A673 (cell line): ENCODE results near the gene HMGN4. TPM values are rescaled to one million over a fixed set of nuclear protein-coding genes. Genes with fewer than 3 reads are reported as not detected.

Experiments
- BruUV-seq: library from RNA; stranded (reverse); fragments of 400-500 nt; replicated peaks from 2 replicates; lab custom pipeline; 2021; lab: Mats Ljungman, UMichigan
- CTCF ChIA-PET: fragments of 300-600 bp; sonication (Branson Sonifier 250); formaldehyde crosslinking; loops from one replicate; lab custom pipeline; 2022; ENCODE audit warnings: antibody characterized with exemption; lab: Charles Lee
- POLR2A ChIA-PET: fragments of 300-600 bp; sonication (Branson Sonifier 250); formaldehyde crosslinking; loops from one replicate; lab custom pipeline; 2022; ENCODE audit warnings: antibody characterized with exemption; ENCODE audit not compliant: low non-redundant PET; lab: Charles Lee
- DNase-seq: peaks from one replicate; pipeline ENCODE4 v3.0.0-alpha.2; 2015; ENCODE audit warnings: low spot score
- H3K27ac ChIP-seq: fragments of 200-600 bp; sonication (generic); 2 replicates; pipeline ENCODE4 v1.5.1; 2016; ENCODE audit warnings: mixed run types, low read depth, mild to moderate bottlenecking, mixed read lengths, antibody characterized with exemption, low read length; ENCODE audit not compliant: poor library complexity, severe bottlenecking
- H3K27me3 ChIP-seq: fragments of 200-600 bp; sonication (generic); replicated peaks from 2 replicates; pipeline ENCODE4 v1.6.1; 2017; ENCODE audit warnings: mixed run types, low read depth, mild to moderate bottlenecking, mixed read lengths, antibody characterized with exemption, low read length; ENCODE audit not compliant: insufficient read depth, poor library complexity
- H3K36me3 ChIP-seq: fragments of 200-600 bp; sonication (generic); 2 replicates; pipeline ENCODE4 v1.6.1; 2016; ENCODE audit warnings: mixed run types, mild to moderate bottlenecking, mixed read lengths, antibody characterized with exemption, low read length; ENCODE audit not compliant: insufficient read depth, poor library complexity, severe bottlenecking
- H3K4me1 ChIP-seq: fragments of 200-600 bp; sonication (generic); 2 replicates; pipeline ENCODE4 v1.6.1; 2017; ENCODE audit warnings: mixed run types, mild to moderate bottlenecking, mixed read lengths, antibody characterized with exemption, low read length; ENCODE audit not compliant: insufficient read depth, poor library complexity, severe bottlenecking
- H3K4me3 ChIP-seq: fragments of 200-600 bp; sonication (generic); 2 replicates; pipeline ENCODE4 v1.5.1; 2016; ENCODE audit warnings: low read depth, mixed run types, mild to moderate bottlenecking, mixed read lengths, low read length; ENCODE audit not compliant: poor library complexity, severe bottlenecking
- H3K9me3 ChIP-seq: fragments of 200-600 bp; sonication (generic); 2 replicates; pipeline ENCODE4 v1.6.1; 2016; ENCODE audit warnings: mixed run types, low read depth, mild to moderate bottlenecking, mixed read lengths, antibody characterized with exemption, low read length; ENCODE audit not compliant: poor library complexity, severe bottlenecking
- EZH2 ChIP-seq: fragments of 200-600 bp; sonication (generic); IDR thresholded peaks from 2 replicates; pipeline ENCODE4 v1.6.1; 2017; ENCODE audit warnings: borderline replicate concordance, low read depth, mild to moderate bottlenecking, mixed read lengths, antibody characterized with exemption, low read length; ENCODE audit not compliant: poor library complexity, severe bottlenecking
- intact Hi-C: fragments of 100-400 bp; cut with micrococcal nuclease; formaldehyde crosslinking; loops from one replicate; pipeline ENCODE4 v1.10.0; 2022; ENCODE audit not compliant: unreplicated experiment
- total RNA-seq: library from RNA; stranded (reverse); gene quantifications from 2 replicates; pipeline ENCODE4 v1.2.3, GENCODE V29; 2021
- TF ChIP-seq, protein P1 (sequence below): fragments of 300-800, 200-600 bp; sonication (generic); conservative IDR thresholded peaks from 2 replicates; pipeline ENCODE4 v1.5.1; 2017; ENCODE audit warnings: low read depth, mild to moderate bottlenecking, antibody characterized with exemption, low read length, moderate library complexity, mixed read lengths

Gene HMGN4
- total RNA-seq, 1 experiment from 2014 or later, result 58.6 TPM

DNA sequence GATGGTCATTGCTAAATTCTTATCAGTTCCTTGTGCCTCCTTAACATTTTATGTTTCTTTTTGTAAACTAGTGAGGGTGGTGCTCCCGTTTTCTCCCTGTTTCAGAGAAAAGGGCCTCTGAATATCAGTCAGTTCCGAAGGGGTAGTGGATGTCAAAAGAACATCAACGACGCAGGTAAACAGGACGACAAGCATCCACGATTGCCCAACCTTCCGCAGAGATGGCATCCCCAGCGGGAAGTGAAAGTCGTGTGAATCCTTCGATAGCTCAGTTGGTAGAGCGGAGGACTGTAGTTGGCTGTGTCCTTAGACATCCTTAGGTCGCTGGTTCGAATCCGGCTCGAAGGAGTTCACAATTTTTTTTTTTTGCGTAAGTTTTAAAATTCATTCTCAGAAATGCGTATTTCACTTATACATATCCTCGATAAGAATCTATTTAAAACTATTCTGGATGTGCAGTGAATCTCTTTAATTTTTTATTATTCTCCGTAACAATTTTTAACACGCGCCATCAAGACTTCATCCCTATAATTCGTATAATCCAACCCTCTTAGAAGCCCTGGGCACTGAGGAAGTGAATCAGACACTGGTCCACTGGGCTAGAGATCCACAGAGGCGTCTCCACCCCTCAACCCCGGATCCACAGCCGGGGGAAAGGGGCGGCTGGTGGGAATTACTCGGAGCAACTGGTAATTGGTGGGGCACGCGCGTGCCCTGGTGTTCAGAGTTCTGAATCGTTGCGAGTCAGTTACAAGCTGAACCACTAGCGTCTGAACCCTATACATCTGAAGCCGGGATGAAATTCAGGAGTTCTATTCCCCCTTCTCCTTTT lies 30.7 kb downstream of the HMGN4 start:
- BruUV-seq, result no TSS peak
- ChIA-PET CTCF (interaction anchor here (0.6 to 1.5 kb wide), 5 partner anchors 12 to 227 kb away, joined by 4 to 7 read pairs (median 5); no protein-coding TSS in a partner anchor), POLR2A (interaction anchor here (0.5 to 0.6 kb wide), 4 partner anchors 8 to 268 kb away, joined by 3 to 5 read pairs (median 3); no protein-coding TSS in a partner anchor)
- peak; percentile 93 for DNase-seq
- intact Hi-C loops, result loop anchor here (1.0 to 2.0 kb wide), 3 partner anchors 14 to 228 kb away; no protein-coding TSS in a partner anchor
- H3K4me3 ChIP-seq, result peak overlapping the region; percentile 66
- H3K36me3 ChIP-seq, result no peaks in the 10 kb centered on the region
- no peak for TF ChIP-seq EZH2
- TF ChIP-seq, protein P1, sequence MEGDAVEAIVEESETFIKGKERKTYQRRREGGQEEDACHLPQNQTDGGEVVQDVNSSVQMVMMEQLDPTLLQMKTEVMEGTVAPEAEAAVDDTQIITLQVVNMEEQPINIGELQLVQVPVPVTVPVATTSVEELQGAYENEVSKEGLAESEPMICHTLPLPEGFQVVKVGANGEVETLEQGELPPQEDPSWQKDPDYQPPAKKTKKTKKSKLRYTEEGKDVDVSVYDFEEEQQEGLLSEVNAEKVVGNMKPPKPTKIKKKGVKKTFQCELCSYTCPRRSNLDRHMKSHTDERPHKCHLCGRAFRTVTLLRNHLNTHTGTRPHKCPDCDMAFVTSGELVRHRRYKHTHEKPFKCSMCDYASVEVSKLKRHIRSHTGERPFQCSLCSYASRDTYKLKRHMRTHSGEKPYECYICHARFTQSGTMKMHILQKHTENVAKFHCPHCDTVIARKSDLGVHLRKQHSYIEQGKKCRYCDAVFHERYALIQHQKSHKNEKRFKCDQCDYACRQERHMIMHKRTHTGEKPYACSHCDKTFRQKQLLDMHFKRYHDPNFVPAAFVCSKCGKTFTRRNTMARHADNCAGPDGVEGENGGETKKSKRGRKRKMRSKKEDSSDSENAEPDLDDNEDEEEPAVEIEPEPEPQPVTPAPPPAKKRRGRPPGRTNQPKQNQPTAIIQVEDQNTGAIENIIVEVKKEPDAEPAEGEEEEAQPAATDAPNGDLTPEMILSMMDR, result peak; percentile 47
- H3K4me1 ChIP-seq, result peaks cover 3% of the 10 kb centered on the region
- peak overlapping the region; percentile 55 for H3K27ac ChIP-seq
- H3K27me3 ChIP-seq, result no peaks in the 10 kb centered on the region
- H3K9me3 ChIP-seq, result no peaks in the 10 kb centered on the region

DNA sequence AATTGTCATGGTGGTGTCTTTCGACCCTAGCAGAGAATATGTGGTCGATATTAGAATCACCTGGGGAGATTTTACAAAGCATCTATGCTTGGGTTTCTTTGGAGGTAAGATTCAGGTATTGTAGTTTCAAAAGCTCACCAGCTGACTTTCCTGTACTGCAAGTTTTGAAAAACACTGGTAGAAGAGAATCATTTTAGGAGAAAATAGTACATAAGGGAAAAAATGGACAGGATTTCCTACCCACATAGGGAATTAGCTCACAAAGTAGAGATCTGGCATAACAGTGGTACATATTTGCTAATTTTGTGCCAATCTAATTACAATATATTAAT lies 31.2 kb downstream of the HMGN4 start:
- intact Hi-C loops, result loop anchor here (1.0 to 2.0 kb wide), 3 partner anchors 15 to 228 kb away; no protein-coding TSS in a partner anchor
- POLR2A ChIA-PET, result interaction anchor here (0.6 kb wide), 1 partner anchor 25 kb away, joined by 3 read pairs; no protein-coding TSS in a partner anchor
- Histone ChIP-seq H3K27ac (peak overlapping the region; percentile 55), H3K36me3 (no peaks in the 10 kb centered on the region), H3K4me3 (peak overlapping the region; percentile 66), H3K4me1 (peaks cover 3% of the 10 kb centered on the region), H3K27me3 (no peaks in the 10 kb centered on the region), H3K9me3 (no peaks in the 10 kb centered on the region)
- no TSS peak for BruUV-seq
- CTCF ChIA-PET, result interaction anchor here (0.6 to 1.5 kb wide), 4 partner anchors 13 to 202 kb away, joined by 4 to 7 read pairs (median 5); no protein-coding TSS in a partner anchor
- TF ChIP-seq, protein P1, result no peak
- TF ChIP-seq EZH2, result no peak
- no peak for DNase-seq

GRCh38 chr6:26570027-26570809 lies 32.1 kb downstream of the HMGN4 start:
- ChIA-PET CTCF (no interaction called here), POLR2A (no interaction called here)

More at GRCh38 chr6:26570027-26570809, 32.1 kb downstream of the HMGN4 start:
- peaks cover 3% of the 10 kb centered on the region for H3K4me1 ChIP-seq
- intact Hi-C loops, result no loop called here
- no peak for DNase-seq
- no peaks in the 10 kb centered on the region for H3K36me3 ChIP-seq
- H3K27ac ChIP-seq, result no peak overlapping the region
- no TSS peak for BruUV-seq
- no peaks in the 10 kb centered on the region for H3K9me3 ChIP-seq
- TF ChIP-seq EZH2, result no peak
- TF ChIP-seq, protein P1, result no peak
- H3K27me3 ChIP-seq, result no peaks in the 10 kb centered on the region
- no peak overlapping the region for H3K4me3 ChIP-seq
